Activated T-cell treated with anti-CD3 and anti-CD28 coated beads for 24 hours (primary cell): ENCODE results near the gene KREMEN1.

Experiments
- DNase-seq: peaks from one replicate; pipeline ENCODE4 v3.0.0-alpha.2; 2020; ENCODE audit warnings: low read depth

Gene KREMEN1

GRCh38 chr22:29149841-29150555, 77.2 kb downstream of the KREMEN1 start:
- DNase-seq: no peak

- no peak for DNase-seq
Measured at GRCh38 chr22:29150701-29151100, 77.9 kb downstream of the KREMEN1 start.

GRCh38 chr22:29151316-29151715, 78.5 kb downstream of the KREMEN1 start:
- no peak for DNase-seq

- DNase-seq: no peak
Measured at GRCh38 chr22:29152045-29152953, 79.5 kb downstream of the KREMEN1 start.

GRCh38 chr22:29152954-29153719, 80.3 kb downstream of the KREMEN1 start:
- no peak for DNase-seq

GRCh38 chr22:29154364-29155048, 81.7 kb downstream of the KREMEN1 start:
- DNase-seq: peak; percentile 50

GRCh38 chr22:29155966-29156365, 83.1 kb downstream of the KREMEN1 start:
- no peak for DNase-seq

- DNase-seq: no peak
Measured at GRCh38 chr22:29156507-29156906, 83.7 kb downstream of the KREMEN1 start.

GRCh38 chr22:29157759-29158535, 85.1 kb downstream of the KREMEN1 start:
- no peak for DNase-seq

GRCh38 chr22:29158546-29158945, 85.7 kb downstream of the KREMEN1 start:
- no peak for DNase-seq

- DNase-seq: no peak
Measured at GRCh38 chr22:29163808-29164207, 91.0 kb downstream of the KREMEN1 start.

GRCh38 chr22:29165321-29166060, 92.7 kb downstream of the KREMEN1 start:
- DNase-seq: no peak

- DNase-seq: no peak
Measured at GRCh38 chr22:29166180-29166579, 93.3 kb downstream of the KREMEN1 start.

- DNase-seq: peak; percentile 28
Measured at GRCh38 chr22:29167032-29167911, 94.4 kb downstream of the KREMEN1 start.

GRCh38 chr22:29171721-29172120, 98.9 kb downstream of the KREMEN1 start:
- no peak for DNase-seq

GRCh38 chr22:29172216-29172615, 99.4 kb downstream of the KREMEN1 start:
- DNase-seq: no peak

GRCh38 chr22:29175312-29175835, 102.5 kb downstream of the KREMEN1 start:
- no peak for DNase-seq

- DNase-seq: no peak
Measured at GRCh38 chr22:29183971-29184848, 111.4 kb downstream of the KREMEN1 start.
